BLaER1 (cell line): ENCODE results near the gene LIME1.
A peak's percentile ranks its signal among the peaks of the same experiment; 100 is the strongest.

ENCODE experiments used
- H3K27ac ChIP-seq: shearing (Covaris generic); formaldehyde crosslinking; 2 replicates; pipeline ENCODE4 v1.8.1; 2022
- H3K27me3 ChIP-seq: shearing (Covaris generic); formaldehyde crosslinking; 2 replicates; pipeline ENCODE4 v1.8.1; 2022
- H3K36me3 ChIP-seq: shearing (Covaris generic); formaldehyde crosslinking; 2 replicates; pipeline ENCODE4 v1.8.1; 2022
- H3K4me1 ChIP-seq: shearing (Covaris generic); formaldehyde crosslinking; 2 replicates; pipeline ENCODE4 v1.8.1; 2022
- H3K4me2 ChIP-seq: shearing (Covaris generic); formaldehyde crosslinking; 2 replicates; pipeline ENCODE4 v1.8.1; 2022
- H3K4me3 ChIP-seq: shearing (Covaris generic); formaldehyde crosslinking; 2 replicates; pipeline ENCODE4 v1.8.1; 2022
- H3K9ac ChIP-seq: shearing (Covaris generic); formaldehyde crosslinking; 2 replicates; pipeline ENCODE4 v1.8.1; 2022
- H3K9me3 ChIP-seq: shearing (Covaris generic); formaldehyde crosslinking; 2 replicates; pipeline ENCODE4 v1.8.1; 2022
- H4K20me1 ChIP-seq: shearing (Covaris generic); formaldehyde crosslinking; 2 replicates; pipeline ENCODE4 v1.8.1; 2022
- Cebpa-rat ChIP-seq: shearing (Covaris generic); IDR thresholded peaks from 2 replicates; pipeline ENCODE4 v1.8.1; 2022

Gene LIME1

GRCh38 chr20:63758152-63758551 lies 21.7 kb downstream of the LIME1 start:
- TF ChIP-seq Cebpa-rat = no peak
- no peak overlapping the region for H3K4me2 ChIP-seq
- no peaks in the 10 kb centered on the region for H3K27me3 ChIP-seq
- no peaks in the 10 kb centered on the region for H3K9me3 ChIP-seq
- no peak overlapping the region for H3K4me3 ChIP-seq
- no peaks in the 10 kb centered on the region for H3K36me3 ChIP-seq
- peaks cover 14% of the 10 kb centered on the region for H3K4me1 ChIP-seq
- H3K9ac ChIP-seq = no peak overlapping the region
- H4K20me1 ChIP-seq = no peaks in the 10 kb centered on the region
- H3K27ac ChIP-seq = no peak overlapping the region

- Histone ChIP-seq H3K9ac (no peak overlapping the region), H4K20me1 (no peaks in the 10 kb centered on the region), H3K27ac (no peak overlapping the region), H3K36me3 (no peaks in the 10 kb centered on the region), H3K4me2 (no peak overlapping the region), H3K4me1 (peaks cover 10% of the 10 kb centered on the region), H3K9me3 (no peaks in the 10 kb centered on the region), H3K27me3 (no peaks in the 10 kb centered on the region), H3K4me3 (no peak overlapping the region)
- no peak for TF ChIP-seq Cebpa-rat
Measured at GRCh38 chr20:63759377-63759901, 23.0 kb downstream of the LIME1 start.

DNA sequence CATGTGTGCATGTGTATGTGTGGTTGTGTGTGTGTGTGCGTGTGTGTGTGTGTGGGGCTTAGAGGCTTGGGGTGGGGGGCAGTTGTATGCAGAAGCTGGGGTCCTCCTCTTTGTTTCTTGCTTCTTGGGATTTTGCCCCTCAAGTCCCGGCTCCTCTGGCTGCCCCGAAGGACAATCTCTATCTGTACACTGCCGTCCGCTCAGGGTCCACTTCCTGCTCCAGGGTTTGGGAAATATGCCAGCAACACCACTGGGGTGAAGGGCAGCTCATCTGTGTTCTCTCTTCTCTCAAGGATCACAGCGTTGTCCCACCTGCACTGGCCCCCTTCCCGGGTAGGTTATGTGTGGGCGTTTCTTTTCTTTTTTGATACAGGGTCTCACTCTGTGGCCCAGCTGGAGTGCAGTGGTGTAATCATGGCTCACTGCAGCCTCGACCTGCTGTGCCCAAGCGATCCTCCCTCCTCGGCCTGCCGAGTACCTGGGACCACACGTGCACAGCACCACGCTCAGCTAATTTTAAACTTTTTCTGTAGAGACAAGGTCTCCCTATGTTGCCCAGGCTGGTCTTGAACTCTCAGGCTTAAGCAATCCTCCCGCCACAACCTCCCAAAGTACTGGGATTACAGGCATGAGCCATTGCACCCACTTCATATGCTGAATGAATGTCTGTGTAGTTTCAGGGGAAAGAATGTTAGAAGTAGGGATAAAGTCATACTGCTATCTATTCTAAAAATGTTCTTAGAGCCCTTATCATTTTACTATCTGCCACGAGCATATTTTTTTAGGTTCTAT lies 28.8 kb downstream of the LIME1 start:
- no peak overlapping the region for H3K9ac ChIP-seq
- peaks cover 8% of the 10 kb centered on the region for H3K4me1 ChIP-seq
- TF ChIP-seq Cebpa-rat = no peak
- H3K27ac ChIP-seq = no peak overlapping the region
- H4K20me1 ChIP-seq = no peaks in the 10 kb centered on the region
- no peaks in the 10 kb centered on the region for H3K36me3 ChIP-seq
- no peaks in the 10 kb centered on the region for H3K27me3 ChIP-seq
- H3K4me3 ChIP-seq = no peak overlapping the region
- H3K9me3 ChIP-seq = no peaks in the 10 kb centered on the region
- no peak overlapping the region for H3K4me2 ChIP-seq

GRCh38 chr20:63765902-63766301 lies 29.4 kb downstream of the LIME1 start:
- Histone ChIP-seq H3K27me3 (no peaks in the 10 kb centered on the region), H3K4me1 (peaks cover 8% of the 10 kb centered on the region), H3K9ac (no peak overlapping the region), H3K27ac (no peak overlapping the region), H3K4me3 (no peak overlapping the region), H4K20me1 (no peaks in the 10 kb centered on the region), H3K36me3 (no peaks in the 10 kb centered on the region), H3K9me3 (no peaks in the 10 kb centered on the region), H3K4me2 (no peak overlapping the region)
- TF ChIP-seq Cebpa-rat = no peak

- Histone ChIP-seq H3K4me3 (no peak overlapping the region), H3K9me3 (no peaks in the 10 kb centered on the region), H3K4me1 (peaks cover 8% of the 10 kb centered on the region), H4K20me1 (no peaks in the 10 kb centered on the region), H3K27me3 (no peaks in the 10 kb centered on the region), H3K36me3 (no peaks in the 10 kb centered on the region), H3K27ac (no peak overlapping the region), H3K9ac (no peak overlapping the region), H3K4me2 (no peak overlapping the region)
- TF ChIP-seq Cebpa-rat = no peak
Measured at GRCh38 chr20:63766695-63767426, 30.4 kb downstream of the LIME1 start.

GRCh38 chr20:63767456-63767855 lies 31.0 kb downstream of the LIME1 start:
- Histone ChIP-seq H3K4me2 (no peak overlapping the region), H3K9me3 (no peaks in the 10 kb centered on the region), H3K4me3 (no peak overlapping the region), H3K36me3 (no peaks in the 10 kb centered on the region), H3K27ac (no peak overlapping the region), H4K20me1 (no peaks in the 10 kb centered on the region), H3K4me1 (peaks cover 8% of the 10 kb centered on the region), H3K9ac (no peak overlapping the region), H3K27me3 (no peaks in the 10 kb centered on the region)
- TF ChIP-seq Cebpa-rat = no peak

- H3K27ac ChIP-seq = no peak overlapping the region
- H4K20me1 ChIP-seq = no peaks in the 10 kb centered on the region
- H3K9ac ChIP-seq = no peak overlapping the region
- peaks cover 8% of the 10 kb centered on the region for H3K4me1 ChIP-seq
- H3K27me3 ChIP-seq = no peaks in the 10 kb centered on the region
- no peaks in the 10 kb centered on the region for H3K36me3 ChIP-seq
- TF ChIP-seq Cebpa-rat = no peak
- H3K4me3 ChIP-seq = no peak overlapping the region
- no peak overlapping the region for H3K4me2 ChIP-seq
- no peaks in the 10 kb centered on the region for H3K9me3 ChIP-seq
Measured at GRCh38 chr20:63767886-63768285, 31.4 kb downstream of the LIME1 start.

DNA sequence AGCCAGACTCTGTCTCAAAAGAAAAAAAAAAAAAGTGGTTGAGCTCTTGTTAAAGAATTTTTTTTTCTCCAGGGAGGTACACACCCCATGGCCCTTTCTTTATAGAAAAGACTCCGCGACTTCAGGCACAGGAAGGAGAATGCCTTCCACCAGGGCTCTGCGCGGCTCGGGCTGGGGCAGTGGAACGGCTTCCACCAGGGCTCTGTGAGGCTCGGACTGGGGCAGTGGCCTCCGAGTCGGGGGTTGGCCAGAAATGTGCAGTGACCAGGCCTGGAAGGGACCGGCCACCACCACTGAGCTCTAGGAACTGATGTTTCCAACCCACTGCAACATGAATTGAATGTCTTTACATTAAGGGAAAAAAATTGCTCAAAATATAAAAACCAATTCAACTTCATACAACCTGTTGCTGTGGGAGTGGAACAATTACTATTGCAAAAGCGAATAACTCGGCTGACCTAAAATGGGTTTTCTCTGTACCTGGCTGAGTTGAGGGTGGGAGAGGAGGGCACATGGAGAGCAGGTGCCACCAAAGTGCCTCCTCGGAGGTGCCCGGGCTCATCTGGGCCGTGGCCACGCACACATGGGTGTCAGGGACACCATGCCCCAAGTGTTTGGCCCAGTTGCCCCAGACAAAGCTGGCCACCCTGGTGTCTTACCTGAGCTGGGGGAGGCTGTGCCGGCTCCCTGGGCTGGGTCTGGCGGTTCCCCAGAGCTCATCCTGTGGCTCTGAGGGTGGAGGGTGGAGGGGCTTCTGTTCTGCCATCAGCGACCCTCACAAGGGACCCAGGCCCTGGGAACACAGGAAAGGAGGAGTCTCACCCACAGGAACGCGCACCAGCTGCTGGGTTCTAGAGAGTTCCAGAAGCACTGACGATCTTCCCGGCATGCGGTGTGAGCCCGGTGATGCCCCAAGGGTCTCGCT lies 32.4 kb downstream of the LIME1 start:
- H3K4me3 ChIP-seq = no peak overlapping the region
- no peaks in the 10 kb centered on the region for H3K27me3 ChIP-seq
- peaks cover 15% of the 10 kb centered on the region for H3K4me1 ChIP-seq
- peak overlapping the region; percentile 28 for H3K4me2 ChIP-seq
- H3K27ac ChIP-seq = no peak overlapping the region
- H3K36me3 ChIP-seq = no peaks in the 10 kb centered on the region
- H3K9me3 ChIP-seq = no peaks in the 10 kb centered on the region
- no peaks in the 10 kb centered on the region for H4K20me1 ChIP-seq
- no peak for TF ChIP-seq Cebpa-rat
- no peak overlapping the region for H3K9ac ChIP-seq

DNA sequence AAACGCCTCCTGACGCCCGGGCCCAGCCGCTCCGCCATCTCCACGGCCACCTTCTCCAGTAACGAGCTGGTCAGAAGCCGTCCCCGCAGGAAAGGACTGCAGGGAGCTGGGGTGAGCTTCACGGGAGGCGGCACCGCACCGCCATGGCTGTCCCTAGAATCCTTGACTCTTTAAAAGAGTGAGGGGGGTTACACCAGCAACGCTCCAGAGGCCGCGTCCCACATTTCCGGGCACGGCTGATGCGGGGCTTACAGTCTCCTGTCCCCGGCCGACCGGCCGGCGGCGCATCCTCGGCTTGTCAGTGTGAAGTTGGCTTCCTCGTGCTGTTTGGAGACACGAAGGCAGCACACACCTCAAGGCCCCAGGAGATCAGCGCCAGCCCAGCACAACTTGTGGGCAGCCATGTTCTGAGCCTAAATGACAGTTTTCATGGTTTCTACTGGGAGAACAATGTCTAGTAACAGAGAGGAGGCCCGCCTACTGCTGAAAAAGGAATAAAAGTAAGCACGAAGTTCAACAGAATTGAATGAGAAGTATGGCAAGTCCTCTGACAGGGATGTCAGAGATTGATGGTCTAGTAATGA lies 33.5 kb downstream of the LIME1 start:
- H3K4me3 ChIP-seq = no peak overlapping the region
- peak overlapping the region; percentile 28; the same call in 1 of the 2 replicates for H3K4me2 ChIP-seq
- H3K9me3 ChIP-seq = no peaks in the 10 kb centered on the region
- H3K4me1 ChIP-seq = peaks cover 26% of the 10 kb centered on the region
- no peak overlapping the region for H3K9ac ChIP-seq
- H3K36me3 ChIP-seq = no peaks in the 10 kb centered on the region
- H3K27me3 ChIP-seq = no peaks in the 10 kb centered on the region
- H3K27ac ChIP-seq = no peak overlapping the region
- no peak for TF ChIP-seq Cebpa-rat
- H4K20me1 ChIP-seq = no peaks in the 10 kb centered on the region
